Tibial nerve (tissue), 3 donors: Measurements from ENCODE around the gene LIN54.

Source experiments
- CTCF ChIP-seq, 5 experiments: fragments of 200-600 bp in 3 of 5; fragments of 450-650 bp in 2 of 5; sonication (generic) in 3 of 5; IDR thresholded peaks; one replicate each; pipeline ENCODE4 v1.5.1; 2016 to 2019; ENCODE audit warnings: antibody characterized with exemption in 5 of 5, mild to moderate bottlenecking in 3 of 5, moderate library complexity in 2 of 5
- POLR2A ChIP-seq, 2 donors: fragments of 450-650 bp; IDR thresholded peaks; one replicate each; pipeline ENCODE4 v1.6.1; 2017; ENCODE audit warnings: antibody characterized with exemption in 2 of 2, mild to moderate bottlenecking in 2 of 2, moderate library complexity in 2 of 2

GRCh38 chr4:82898322-82899243, 112.0 kb downstream of the LIN54 start:
- peak in 3 of 5 experiments; percentile 17 to 34 (median 20) for TF ChIP-seq CTCF (IDR thresholded peaks at IDR 0.05)
- no peak for TF ChIP-seq POLR2A (IDR thresholded peaks at IDR 0.05)
